Endothelial cell of umbilical vein (primary cell): Measurements from ENCODE around the gene GPD1L. TPM values are rescaled to one million over a fixed set of nuclear protein-coding genes. Genes with fewer than 3 reads are reported as not detected.
"Not testable (repeated sequence)": the region's sequence is repeated elsewhere in the genome, so short reads cannot be mapped to it uniquely, and the experiment has no call there.

Source experiments
- BruUV-seq: library from RNA; stranded (reverse); fragments of 400-500 nt; replicated peaks from 2 replicates; lab custom pipeline; 2021; lab: Mats Ljungman, UMichigan
- CTCF ChIA-PET: fragments of 300-600, 350-600 bp; sonication (Branson Sonifier 250); formaldehyde crosslinking; loops from one replicate; lab custom pipeline; 2021; ENCODE audit warnings: antibody characterized with exemption, inconsistent platforms; lab: Charles Lee
- POLR2A ChIA-PET: fragments of 300-600, 350-600 bp; sonication (Branson Sonifier 250); formaldehyde crosslinking; loops from one replicate; lab custom pipeline; 2021; ENCODE audit warnings: antibody characterized with exemption, inconsistent platforms; lab: Charles Lee
- DNase-seq: peaks from one replicate; pipeline ENCODE4 v3.0.0-alpha.2; 2011; ENCODE audit warnings: low read depth, low spot score
- FAIRE-seq: peaks from 2 replicates; lab custom pipeline; 2011; peaks lifted over from hg19 to GRCh38; lab: Jason Lieb, UNC
- H2AFZ ChIP-seq: 2 replicates; pipeline ENCODE4 v1.6.0; 2012; ENCODE audit warnings: low read depth, low read length, control low read depth, inconsistent platforms
- H3K27ac ChIP-seq: 2 replicates; pipeline ENCODE4 v1.5.1; 2011; ENCODE audit warnings: low read depth, mild to moderate bottlenecking, control low read depth, low read length, moderate library complexity; ENCODE audit not compliant: insufficient read depth
- H3K27me3 ChIP-seq, 2 experiments: 2 replicates each; pipeline versions ENCODE4 v1.6.0 to v1.6.1; 2011; ENCODE audit warnings: low read length in 2 of 2, mixed read lengths in 1 of 2; ENCODE audit not compliant: control insufficient read depth in 2 of 2, insufficient read depth in 2 of 2
- H3K36me3 ChIP-seq, 2 experiments: 2 replicates in 1 of 2; 3 replicates in 1 of 2; pipeline ENCODE4 v1.5.1; 2011; ENCODE audit warnings: low read length in 2 of 2, mild to moderate bottlenecking in 1 of 2, moderate library complexity in 1 of 2; ENCODE audit not compliant: control insufficient read depth in 2 of 2, insufficient read depth in 2 of 2; ENCODE audit errors: extremely low read depth in 1 of 2
- H3K4me1 ChIP-seq: 3 replicates; pipeline ENCODE4 v1.5.1; 2011; ENCODE audit warnings: mild to moderate bottlenecking, low read length; ENCODE audit not compliant: control insufficient read depth, insufficient read depth; ENCODE audit errors: extremely low read depth
- H3K4me2 ChIP-seq: 2 replicates; pipeline ENCODE4 v1.6.1; 2011; ENCODE audit warnings: low read length, control low read depth, mixed read lengths; ENCODE audit not compliant: insufficient read depth
- H3K4me3 ChIP-seq, 3 experiments: fragments of 200-600 bp in 1 of 3; sonication (generic), shearing (Covaris generic) in 1 of 3; replicated peaks in 1 of 3; 2 replicates each; pipeline ENCODE4 v1.5.1; 2011 to 2016; ENCODE audit warnings: control low read depth in 3 of 3, low read length in 3 of 3, mild to moderate bottlenecking in 2 of 3, inconsistent platforms in 1 of 3, low read depth in 1 of 3, moderate library complexity in 1 of 3; ENCODE audit not compliant: insufficient read depth in 1 of 3
- H3K79me2 ChIP-seq: 2 replicates; pipeline ENCODE4 v1.6.0; 2012; ENCODE audit warnings: low read length, inconsistent platforms; ENCODE audit not compliant: control insufficient read depth, insufficient read depth
- H3K9ac ChIP-seq: replicated peaks from 2 replicates; pipeline ENCODE3; 2011; ENCODE audit warnings: low read length, control low read depth; ENCODE audit not compliant: insufficient read depth; ENCODE audit errors: extremely low read depth
- H3K9me1 ChIP-seq: replicated peaks from 3 replicates; pipeline ENCODE4 v1.6.0; 2011; ENCODE audit warnings: mild to moderate bottlenecking, low read length; ENCODE audit not compliant: control insufficient read depth, insufficient read depth; ENCODE audit errors: extremely low read depth
- H3K9me3 ChIP-seq: replicated peaks from 2 replicates; pipeline ENCODE4 v1.5.1; 2012; ENCODE audit warnings: low read length, inconsistent platforms; ENCODE audit not compliant: control insufficient read depth, insufficient read depth
- H4K20me1 ChIP-seq: replicated peaks from 2 replicates; pipeline ENCODE3; 2011; ENCODE audit warnings: mild to moderate bottlenecking, low read length; ENCODE audit not compliant: control insufficient read depth, insufficient read depth; ENCODE audit errors: extremely low read depth
- CTCF ChIP-seq, 2 donors: IDR thresholded peaks; 1 replicate in 1 of 2; 2 replicates in 1 of 2; pipeline ENCODE4 v1.5.1; 2011; ENCODE audit warnings: low read length in 2 of 2, mild to moderate bottlenecking in 2 of 2, moderate library complexity in 2 of 2, control low read depth in 1 of 2, inconsistent platforms in 1 of 2, low read depth in 1 of 2; ENCODE audit not compliant: insufficient read depth in 1 of 2; ENCODE audit errors: extremely low read depth in 1 of 2
- EZH2 ChIP-seq: IDR thresholded peaks from 2 replicates; pipeline ENCODE4 v1.6.1; 2012; ENCODE audit warnings: borderline replicate concordance, low read depth, mild to moderate bottlenecking, moderate library complexity, low read length, inconsistent platforms; ENCODE audit not compliant: severe bottlenecking
- FOS ChIP-seq: IDR thresholded peaks from 2 replicates; pipeline ENCODE4 v1.6.1; 2011; ENCODE audit warnings: mild to moderate bottlenecking, low read length, moderate library complexity, borderline replicate concordance; ENCODE audit not compliant: insufficient read depth
- GATA2 ChIP-seq: IDR thresholded peaks from 2 replicates; pipeline ENCODE4 v1.7.0; 2011; ENCODE audit warnings: low read depth, mild to moderate bottlenecking, moderate library complexity, mixed read lengths, low read length; ENCODE audit not compliant: insufficient read length, insufficient read depth
- JUN ChIP-seq: IDR thresholded peaks from 2 replicates; pipeline ENCODE4 v1.6.1; 2011; ENCODE audit warnings: borderline replicate concordance, low read depth; ENCODE audit not compliant: insufficient read length, insufficient read depth
- MAX ChIP-seq: IDR thresholded peaks from 2 replicates; pipeline ENCODE4 v1.6.1; 2011; ENCODE audit not compliant: insufficient read depth, insufficient read length
- MYC ChIP-seq: IDR thresholded peaks from one replicate; pipeline ENCODE4 v1.6.1; 2011; ENCODE audit warnings: mild to moderate bottlenecking, low read depth, low read length
- POLR2A ChIP-seq: IDR thresholded peaks from 2 replicates; pipeline ENCODE4 v1.6.1; 2012; ENCODE audit warnings: low read depth, mild to moderate bottlenecking, control low read depth, low read length
- POLR2AphosphoS5 ChIP-seq: IDR thresholded peaks from 2 replicates; pipeline ENCODE4 v1.6.1; 2012; ENCODE audit warnings: low read depth, mild to moderate bottlenecking, control low read depth, low read length, moderate library complexity; ENCODE audit not compliant: insufficient read depth
- dilution Hi-C: fragments of 300-500 bp; cut with MboI; formaldehyde crosslinking; loops from one replicate; pipeline ENCODE4 v1.15.0; 2019; ENCODE audit warnings: low sequenced_read_pairs; ENCODE audit not compliant: extremely low pct_ligation_motif_present
- intact Hi-C: fragments of 100-400 bp; cut with micrococcal nuclease; formaldehyde crosslinking; loops from one replicate; pipeline ENCODE4 v1.10.0; 2022
- polyA plus RNA-seq, 4 experiments: library from polyadenylated mRNA; depleted of rRNA in 3 of 4; stranded (reverse) in 3 of 4; unstranded in 1 of 4; fragments of >200 nt; gene quantifications; 2 replicates each; pipeline versions ENCODE4 v1.2.1 to v1.2.3, GENCODE V29; 2011 to 2012; ENCODE audit warnings: missing spikeins in 1 of 4
- total RNA-seq: library from RNA; stranded (reverse); gene quantifications from 2 replicates; pipeline ENCODE4 v1.2.3, GENCODE V29; 2021

The GPD1L gene
- total and polyA plus RNA-seq, 2 donors (not counting 3 experiments of a cell fraction or from before 2014, with no cell fraction given): 5.1 to 12.9 TPM

- CTCF ChIA-PET, H3K27me3 ChIP-seq, H3K4me1 ChIP-seq, H3K9ac ChIP-seq, H3K4me2 ChIP-seq, intact Hi-C loops, H3K79me2 ChIP-seq, H3K27ac ChIP-seq, POLR2A ChIA-PET, DNase-seq, H4K20me1 ChIP-seq, H3K9me3 ChIP-seq, H3K4me3 ChIP-seq, FAIRE-seq, dilution Hi-C loops, H3K36me3 ChIP-seq, H3K9me1 ChIP-seq, BruUV-seq, H2AFZ ChIP-seq: not testable (repeated sequence)
These were observed 32.2 kb upstream of the GPD1L start for GRCh38 chr3:32074194-32074593.

- CTCF ChIA-PET: no interaction called here
- no peak for FAIRE-seq
- no peaks in the 10 kb centered on the region for H3K27me3 ChIP-seq
- no peaks in the 10 kb centered on the region for H3K9me1 ChIP-seq
- H3K36me3 ChIP-seq: no peaks in the 10 kb centered on the region
- no peak overlapping the region for H2AFZ ChIP-seq
- H3K27ac ChIP-seq: no peak overlapping the region
- no peak for TF ChIP-seq MAX
- TF ChIP-seq POLR2AphosphoS5: no peak
- no peak for TF ChIP-seq EZH2
- no peak for TF ChIP-seq JUN
- no peak for TF ChIP-seq FOS
- TF ChIP-seq POLR2A: no peak
- no peak for TF ChIP-seq CTCF (IDR thresholded peaks at IDR 0.05; ENCODE audit: extremely low read depth in 1 of 2, insufficient read depth in 1 of 2, low read depth in 1 of 2, low read length in 2 of 2)
- TF ChIP-seq GATA2: no peak
- TF ChIP-seq MYC: no peak
- peaks cover 9% of the 10 kb centered on the region for H3K4me1 ChIP-seq
- no TSS peak for BruUV-seq
- H3K79me2 ChIP-seq: no peaks in the 10 kb centered on the region
- dilution Hi-C loops (no loop called here), intact Hi-C loops (no loop called here)
- H4K20me1 ChIP-seq: no peaks in the 10 kb centered on the region
- H3K4me3 ChIP-seq: no peak overlapping the region
- POLR2A ChIA-PET: no interaction called here
- DNase-seq: no peak
- no peak overlapping the region for H3K4me2 ChIP-seq
- H3K9ac ChIP-seq: no peak overlapping the region
- no peaks in the 10 kb centered on the region for H3K9me3 ChIP-seq
These were observed 29.9 kb upstream of the GPD1L start for GRCh38 chr3:32076566-32076965.
